HepG2 (cell line): Measurements from ENCODE around the gene DISP1. TPM values are rescaled to one million over a fixed set of nuclear protein-coding genes. Genes with fewer than 3 reads are reported as not detected.

ENCODE experiments used
- ARHGAP35 ChIP-seq: sonication (generic); formaldehyde crosslinking; IDR thresholded peaks from 2 replicates; pipeline ENCODE4 v1.9.0; 2022; ENCODE audit warnings: mild to moderate bottlenecking, inconsistent platforms, moderate library complexity, missing genetic modification reagents, borderline replicate concordance
- CBX1 ChIP-seq: IDR thresholded peaks from one replicate; pipeline ENCODE4 v1.6.1; 2016; ENCODE audit warnings: antibody characterized with exemption, low read depth
- CEBPB ChIP-seq: IDR thresholded peaks from 2 replicates; pipeline ENCODE4 v1.6.1; 2011; ENCODE audit warnings: low read depth, low read length, improper control_type of control experiment, borderline replicate concordance
- CENPX ChIP-seq: sonication (generic); formaldehyde crosslinking; IDR thresholded peaks from 2 replicates; pipeline ENCODE4 v1.9.0; 2021; ENCODE audit warnings: mild to moderate bottlenecking, missing genetic modification reagents, moderate library complexity
- HNF4G ChIP-seq, 2 experiments: sonication (generic) in 1 of 2; formaldehyde crosslinking in 1 of 2; IDR thresholded peaks; 2 replicates each; pipeline versions ENCODE4 v1.4.0 to v1.6.1; 2011 to 2020; ENCODE audit warnings: borderline replicate concordance in 2 of 2, low read depth in 2 of 2, mild to moderate bottlenecking in 2 of 2, low read length in 1 of 2, missing genetic modification reagents in 1 of 2, moderate library complexity in 1 of 2
- HOMEZ ChIP-seq: IDR thresholded peaks from 2 replicates; pipeline ENCODE4 v1.6.1; 2016; ENCODE audit warnings: low read depth
- MLXIP ChIP-seq: sonication (generic); formaldehyde crosslinking; IDR thresholded peaks from 2 replicates; pipeline ENCODE4 v1.9.0; 2021; ENCODE audit warnings: missing genetic modification reagents, borderline replicate concordance
- NFIB ChIP-seq: sonication (generic); formaldehyde crosslinking; IDR thresholded peaks from 2 replicates; pipeline ENCODE4 v1.9.0; 2021; ENCODE audit warnings: missing genetic modification reagents, mild to moderate bottlenecking, borderline replicate concordance
- ONECUT2 ChIP-seq: sonication (generic); formaldehyde crosslinking; IDR thresholded peaks from 2 replicates; pipeline ENCODE4 v1.4.0; 2020; ENCODE audit warnings: missing genetic modification reagents
- TBL1XR1 ChIP-seq: fragments of 150-350 bp; IDR thresholded peaks from 2 replicates; pipeline ENCODE4 v1.6.1; 2014; ENCODE audit warnings: borderline replicate concordance, low read length; ENCODE audit not compliant: partially characterized antibody
- TFE3 ChIP-seq: IDR thresholded peaks from 2 replicates; pipeline ENCODE4 v1.6.1; 2016
- THAP11 ChIP-seq: IDR thresholded peaks from 2 replicates; pipeline ENCODE4 v1.6.1; 2016; ENCODE audit warnings: missing biosample characterization, missing genetic modification reagents
- ZBTB38 ChIP-seq: sonication (generic); formaldehyde crosslinking; IDR thresholded peaks from 2 replicates; pipeline ENCODE4 v1.5.1; 2020; ENCODE audit warnings: mild to moderate bottlenecking, missing genetic modification reagents
- ZMYM4 ChIP-seq: sonication (generic); formaldehyde crosslinking; IDR thresholded peaks from 2 replicates; pipeline ENCODE4 v1.8.1; 2023; ENCODE audit warnings: mild to moderate bottlenecking, missing genetic modification reagents
- ZNF235 ChIP-seq: sonication (generic); formaldehyde crosslinking; IDR thresholded peaks from 2 replicates; pipeline ENCODE4 v1.8.1; 2023; ENCODE audit warnings: mild to moderate bottlenecking, missing genetic modification reagents, borderline replicate concordance
- ZNF367 ChIP-seq: sonication (generic); formaldehyde crosslinking; IDR thresholded peaks from 2 replicates; pipeline ENCODE4 v1.4.0; 2020; ENCODE audit warnings: missing genetic modification reagents, borderline replicate concordance
- ZNF747 ChIP-seq: sonication (generic); formaldehyde crosslinking; IDR thresholded peaks from 2 replicates; pipeline ENCODE4 v1.8.1; 2023; ENCODE audit warnings: missing genetic modification reagents, mild to moderate bottlenecking, borderline replicate concordance
- ZNF878 ChIP-seq: sonication (generic); formaldehyde crosslinking; IDR thresholded peaks from 2 replicates; pipeline ENCODE4 v1.8.1; 2023; ENCODE audit warnings: mild to moderate bottlenecking, missing genetic modification reagents, moderate library complexity
- ZSCAN30 ChIP-seq: sonication (generic); formaldehyde crosslinking; IDR thresholded peaks from 2 replicates; pipeline ENCODE4 v1.5.0; 2020; ENCODE audit warnings: mild to moderate bottlenecking, missing genetic modification reagents
- polyA plus RNA-seq, 8 experiments: library from polyadenylated mRNA; depleted of rRNA in 3 of 8; stranded (reverse) in 7 of 8; unstranded in 1 of 8; fragments of >200 nt; fragmentation: Illumina TruSeq in 4 of 8; extraction: Trizol in 4 of 8; gene quantifications; 2 replicates each; pipeline versions ENCODE4 v1.2.1 to v1.2.3, GENCODE V29; 2011 to 2016; ENCODE audit warnings: low read depth in 4 of 8, missing spikeins in 1 of 8, mixed read lengths in 1 of 8; ENCODE audit not compliant: insufficient read depth in 1 of 8
- total RNA-seq, 5 experiments: library from RNA; depleted of rRNA; stranded (reverse); fragments of >200 nt; fragmentation: Illumina TruSeq; extraction: Trizol; gene quantifications; 2 replicates each; pipeline ENCODE4 v1.2.3, GENCODE V29; 2016; ENCODE audit warnings: low read depth in 1 of 5

The DISP1 gene
- total and polyA plus RNA-seq, 2 of the 13 experiments (the other 11 are each of a cell fraction or from before 2014, with no cell fraction given) = 1.9 to 2.0 TPM

DNA sequence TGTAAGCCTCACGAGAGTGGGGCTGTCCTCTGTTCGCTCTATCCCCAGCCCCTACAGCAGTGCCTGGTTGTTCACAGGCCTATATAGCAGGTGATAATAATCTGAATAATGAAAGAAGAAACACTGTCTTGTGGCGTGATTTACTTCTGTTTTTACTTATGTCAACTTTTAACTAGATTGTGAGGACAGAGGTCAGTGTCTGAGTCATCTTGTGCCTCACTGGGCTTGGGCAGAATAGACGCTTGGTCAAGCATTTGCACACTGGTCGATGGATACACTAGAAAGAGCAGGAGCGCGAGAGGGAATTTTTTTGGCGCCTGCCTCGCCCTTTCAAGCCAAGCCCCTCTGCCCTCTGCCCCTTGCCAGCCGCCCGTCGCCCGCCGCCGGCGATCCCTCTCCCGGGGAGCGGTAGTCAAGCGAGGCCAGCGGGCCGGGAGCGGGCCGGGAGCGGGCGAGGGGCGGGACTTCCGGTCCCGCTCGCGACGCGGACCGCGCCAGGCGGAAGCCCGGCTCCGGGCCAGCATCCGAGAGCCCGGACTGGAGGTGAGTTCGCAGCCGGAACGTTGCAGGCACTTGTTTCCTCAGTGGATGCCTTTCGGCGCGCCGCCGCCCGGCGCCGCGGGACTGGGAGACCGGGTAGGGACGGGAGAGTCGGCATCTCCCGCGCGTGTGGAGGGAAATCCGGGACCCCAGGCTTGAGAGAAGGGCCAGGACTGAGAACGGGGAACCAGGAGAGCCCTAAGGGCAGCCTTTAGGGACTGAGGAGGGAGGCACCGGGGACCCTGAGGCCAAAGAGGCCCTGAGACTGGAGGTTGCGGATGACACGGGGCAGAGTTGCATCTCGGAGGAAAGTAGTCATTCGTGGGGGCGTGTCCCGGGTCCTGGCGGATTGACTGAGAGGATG is at the start of gene DISP1 (continued):
- TF ChIP-seq MLXIP (CRISPR knock-in tag) = no peak
- TF ChIP-seq ZNF367 (CRISPR knock-in tag) = no peak
- no peak for TF ChIP-seq NFIB (CRISPR knock-in tag)
- no peak for TF ChIP-seq CBX1
- no peak for TF ChIP-seq ZNF235 (CRISPR knock-in tag)
- no peak for TF ChIP-seq TFE3
- TF ChIP-seq ZSCAN30 = no peak
- no peak for TF ChIP-seq TBL1XR1
- TF ChIP-seq ZNF878 (CRISPR knock-in tag) = no peak
- peak; percentile 48; the same call in 1 of the 2 replicates for TF ChIP-seq ZBTB38 (CRISPR knock-in tag)
- no peak for TF ChIP-seq ARHGAP35 (CRISPR knock-in tag)
- TF ChIP-seq CENPX (CRISPR knock-in tag) = no peak
- TF ChIP-seq ZMYM4 (CRISPR knock-in tag) = peak; percentile 75
- no peak for TF ChIP-seq HNF4G (IDR thresholded peaks at IDR 0.05; ENCODE audit: borderline replicate concordance, low read depth, low read length)
- TF ChIP-seq HNF4G (CRISPR knock-in tag; IDR thresholded peaks at IDR 0.05; ENCODE audit: borderline replicate concordance, low read depth) = no peak
- no peak for TF ChIP-seq ONECUT2
- TF ChIP-seq CEBPB = no peak
- TF ChIP-seq THAP11 (CRISPR knock-in tag) = peak; percentile 62; the same call in 1 of the 2 replicates
- TF ChIP-seq ZNF747 (CRISPR knock-in tag) = no peak
- TF ChIP-seq HOMEZ (CRISPR knock-in tag) = 0 out of 2 replicates have a peak, but pooled peaks have one; percentile 8
